RPMI8226 (cell line): ENCODE measurements around the gene FAF1.
"Not testable (repeated sequence)": the region's sequence is repeated elsewhere in the genome, so short reads cannot be mapped to it uniquely, and the experiment has no call there.

Experiments used
- DNase-seq: peaks from one replicate; pipeline ENCODE4 v3.0.0-alpha.2; 2015

FAF1 gene

DNA sequence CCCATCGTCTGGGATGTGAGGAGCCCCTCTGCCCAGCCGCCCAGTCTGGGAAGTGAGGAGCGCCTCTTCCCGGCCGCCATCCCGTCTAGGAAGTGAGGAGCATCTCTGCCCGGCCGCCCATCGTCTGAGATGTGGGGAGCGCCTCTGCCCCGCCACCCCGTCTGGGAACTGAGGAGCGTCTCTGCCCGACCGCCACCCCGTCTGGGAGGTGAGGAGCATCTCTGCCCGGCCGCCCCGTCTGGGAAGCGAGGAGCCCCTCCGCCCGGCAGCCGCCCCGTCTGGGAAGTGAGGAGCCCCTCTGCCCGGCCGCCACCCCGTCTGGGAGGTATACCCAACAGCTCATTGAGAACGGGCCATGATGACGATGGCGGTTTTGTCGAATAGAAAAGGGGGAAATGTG lies 7.5 kb downstream of the FAF1 start:
- not testable (repeated sequence) for DNase-seq

DNA sequence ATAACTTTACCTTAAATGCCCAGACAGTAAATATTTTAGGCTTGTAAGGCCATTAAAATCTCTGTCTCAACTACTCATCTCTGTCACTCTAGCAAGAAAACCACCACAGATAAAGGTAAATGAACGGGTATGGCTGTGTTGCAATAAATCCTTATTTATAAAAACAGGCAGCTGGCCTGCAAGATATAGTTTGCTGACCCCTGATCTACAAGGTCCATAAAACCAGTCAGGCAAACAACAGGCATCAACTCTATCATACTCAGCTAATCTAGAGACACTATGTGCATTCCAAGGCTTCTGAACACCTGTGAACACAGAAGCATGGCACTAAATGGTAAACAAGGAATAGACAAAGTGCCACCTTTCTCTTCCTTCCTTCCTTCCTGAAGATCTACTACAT lies 9.7 kb downstream of the FAF1 start:
- DNase-seq, result no peak

DNA sequence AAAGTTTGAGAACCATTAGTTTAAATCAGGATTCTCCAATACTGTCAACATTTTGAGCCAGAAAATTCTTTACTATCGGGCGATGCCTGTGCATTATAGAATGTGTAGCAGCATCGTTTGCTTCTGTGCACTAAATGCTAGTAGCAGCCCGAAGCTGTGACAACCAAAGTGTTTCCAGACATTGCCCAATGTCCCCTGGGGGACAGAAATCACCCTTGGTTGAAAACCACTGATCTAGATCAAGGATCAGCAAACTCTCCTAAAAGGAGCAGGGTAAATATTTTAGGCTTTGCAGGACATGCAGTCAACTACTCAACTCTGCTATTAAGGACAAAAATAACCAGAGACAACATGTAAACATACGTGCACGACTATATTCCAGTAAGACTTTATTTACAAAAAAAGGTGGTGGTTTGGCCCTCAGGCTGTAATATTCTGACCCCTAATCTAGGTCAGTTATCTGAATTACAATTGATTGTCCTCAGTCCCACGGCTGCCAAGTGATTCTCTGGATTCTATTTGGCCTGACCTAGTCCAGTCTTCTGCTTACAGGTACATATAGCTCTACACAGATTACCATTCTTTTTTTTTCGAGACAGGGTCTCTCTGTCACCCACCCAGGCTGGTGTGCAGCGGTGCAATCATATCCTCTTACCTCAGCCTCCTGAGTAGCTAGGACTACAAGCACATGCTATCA lies 10.6 kb downstream of the FAF1 start:
- no peak for DNase-seq

DNA sequence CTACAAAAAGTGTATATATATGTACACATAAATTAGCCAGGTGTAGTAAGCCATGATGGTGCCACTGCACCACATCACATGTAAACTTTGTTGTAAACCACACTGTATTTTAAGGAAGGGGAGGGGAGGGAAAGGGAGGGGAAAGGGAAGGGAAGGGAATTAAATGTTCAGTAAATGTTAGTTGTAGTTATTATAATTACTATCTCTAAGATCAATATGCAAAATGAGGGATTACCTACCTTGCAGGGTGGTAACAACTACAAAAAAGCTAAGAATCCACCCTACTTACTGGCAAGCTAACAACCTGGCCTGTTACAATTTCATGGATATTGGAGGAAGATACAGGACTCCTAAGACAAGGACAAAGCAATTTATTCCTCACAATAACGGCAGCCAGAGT lies 17.7 kb downstream of the FAF1 start:
- DNase-seq, result no peak

- DNase-seq, result no peak
These were observed 19.8 kb downstream of the FAF1 start for GRCh38 chr1:50940291-50940690.

DNA sequence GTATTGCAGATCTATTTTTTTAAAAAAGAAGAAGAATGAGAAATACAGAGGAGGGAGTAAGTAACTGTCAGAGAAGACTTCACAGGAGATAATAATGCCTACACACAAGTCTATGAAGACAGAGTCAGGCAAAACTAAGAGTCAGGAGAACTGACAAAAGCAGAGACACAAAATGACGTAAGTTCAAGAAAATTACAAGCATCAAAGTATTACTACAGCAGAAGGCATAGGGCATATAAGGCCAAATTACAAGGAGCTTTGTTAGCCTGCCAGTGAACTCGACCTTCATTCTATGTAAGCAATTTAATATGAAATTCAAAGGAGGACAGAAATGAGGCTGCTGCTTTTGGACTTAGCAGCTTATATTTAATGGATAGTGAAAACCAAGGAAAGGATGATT lies 23.7 kb downstream of the FAF1 start:
- DNase-seq, result no peak

DNA sequence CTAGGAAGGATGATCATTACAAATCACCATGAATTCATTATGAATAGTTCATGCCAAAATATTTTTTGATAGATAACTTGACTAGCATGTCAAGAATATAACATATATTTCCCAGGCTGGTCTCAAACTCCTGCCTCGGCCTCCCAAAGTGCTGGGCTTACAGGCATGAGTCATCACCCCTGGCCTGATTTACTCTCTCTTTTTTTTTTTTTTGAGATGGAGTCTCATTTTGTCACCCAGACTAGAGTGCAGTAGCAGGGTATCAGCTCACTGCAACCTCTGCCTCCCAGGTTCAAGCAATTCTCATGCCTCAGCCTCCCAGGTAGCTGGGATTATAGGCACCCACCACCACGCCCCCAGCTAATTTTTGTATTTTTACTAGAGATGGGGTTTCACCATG lies 24.8 kb downstream of the FAF1 start:
- not testable (repeated sequence) for DNase-seq

DNA sequence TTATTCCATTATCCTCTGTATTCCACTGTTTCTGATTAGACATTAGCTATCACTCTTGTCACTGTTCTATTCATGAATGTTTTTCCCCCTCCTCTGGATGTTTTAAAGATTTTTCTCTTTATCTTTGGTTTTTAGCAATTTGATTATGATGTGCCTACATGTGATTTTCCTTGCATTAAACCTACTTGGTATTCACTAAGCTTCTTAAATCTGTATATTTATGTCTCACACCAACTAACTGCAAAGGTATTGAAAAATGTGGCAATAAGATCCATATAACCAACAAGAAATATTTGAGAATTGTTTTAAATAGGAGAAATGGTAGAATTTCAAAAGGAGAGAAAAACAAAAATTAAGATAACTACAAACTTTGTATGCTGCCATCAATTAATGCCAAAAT lies 25.2 kb downstream of the FAF1 start:
- DNase-seq, result no peak

GRCh38 chr1:50933770-50934169 lies 26.3 kb downstream of the FAF1 start:
- not testable (repeated sequence) for DNase-seq

DNA sequence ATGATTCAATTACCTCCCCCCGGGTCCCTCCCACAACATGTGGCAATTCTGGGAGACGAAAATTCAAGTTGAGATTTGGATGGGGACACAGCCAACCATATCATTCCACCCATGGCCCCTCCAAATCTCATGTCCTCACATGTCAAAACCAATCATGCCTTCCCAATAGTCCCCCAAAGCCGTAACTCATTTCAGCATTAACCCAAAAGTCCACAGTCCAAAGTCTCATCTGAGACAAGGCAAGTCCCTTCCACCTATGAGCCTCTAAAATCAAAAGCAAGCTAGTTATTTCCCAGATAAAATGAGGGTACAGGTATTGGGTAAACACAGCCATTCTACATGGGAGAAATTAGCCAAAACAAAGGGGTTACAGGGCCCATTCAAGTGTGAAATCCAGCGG lies 28.0 kb downstream of the FAF1 start:
- not testable (repeated sequence) for DNase-seq

DNA sequence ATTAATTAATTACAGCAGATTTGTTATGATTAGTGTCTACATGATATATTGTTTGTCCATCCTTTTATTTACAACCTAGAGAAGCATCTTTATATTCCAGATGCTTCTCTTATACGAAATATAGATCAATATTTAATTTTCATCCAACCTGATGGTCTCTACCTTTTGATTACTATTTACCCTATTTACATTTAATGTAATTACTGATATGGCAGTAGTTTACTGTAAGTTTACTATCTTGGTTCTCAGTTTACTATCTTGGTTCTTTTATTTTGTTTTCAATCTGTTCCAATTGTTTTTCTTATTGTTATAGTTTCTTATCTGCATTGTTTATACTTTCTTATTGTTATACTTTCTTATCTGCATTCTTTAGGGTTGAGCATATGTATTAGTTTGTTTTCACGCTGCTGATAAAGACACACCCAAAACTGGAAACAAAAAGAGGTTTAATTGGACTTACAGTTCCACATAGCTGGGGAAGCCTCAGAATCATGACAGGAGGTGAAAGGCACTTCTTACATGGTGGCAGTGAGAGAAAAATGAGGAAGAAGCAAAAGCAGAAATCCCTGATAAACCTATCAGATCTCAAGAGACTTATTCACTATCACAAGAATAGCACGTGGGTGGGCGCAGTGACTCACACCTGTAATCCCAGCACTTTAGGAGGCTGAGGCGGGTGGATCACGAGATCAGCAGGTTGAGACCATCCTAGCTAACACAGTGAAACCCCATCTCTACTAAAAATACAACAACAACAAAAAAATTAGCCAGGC lies 28.9 kb downstream of the FAF1 start:
- DNase-seq, result no peak

GRCh38 chr1:50930193-50930592 lies 29.9 kb downstream of the FAF1 start:
- no peak for DNase-seq

- DNase-seq, result no peak
These were observed 30.6 kb downstream of the FAF1 start for GRCh38 chr1:50929376-50929958.

DNA sequence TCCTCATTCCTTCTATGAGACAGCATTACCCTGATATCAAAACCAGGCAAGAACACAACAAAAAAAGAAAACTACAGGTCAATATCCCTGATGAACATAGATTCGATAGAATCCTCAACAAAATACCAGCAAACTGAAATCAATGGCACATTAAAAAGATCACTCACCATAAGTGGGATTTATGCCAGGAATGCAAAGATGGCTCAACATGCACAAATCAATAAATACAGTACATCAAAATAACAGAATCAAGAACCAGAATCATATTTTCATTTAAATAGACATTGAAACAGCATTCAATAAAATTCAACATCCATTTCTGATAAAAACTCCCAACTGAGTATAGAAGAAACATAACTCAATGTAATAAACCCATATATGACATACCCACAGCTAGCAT lies 36.5 kb downstream of the FAF1 start:
- no peak for DNase-seq

- no peak for DNase-seq
These were observed 39.0 kb downstream of the FAF1 start for GRCh38 chr1:50921029-50921428.

DNA sequence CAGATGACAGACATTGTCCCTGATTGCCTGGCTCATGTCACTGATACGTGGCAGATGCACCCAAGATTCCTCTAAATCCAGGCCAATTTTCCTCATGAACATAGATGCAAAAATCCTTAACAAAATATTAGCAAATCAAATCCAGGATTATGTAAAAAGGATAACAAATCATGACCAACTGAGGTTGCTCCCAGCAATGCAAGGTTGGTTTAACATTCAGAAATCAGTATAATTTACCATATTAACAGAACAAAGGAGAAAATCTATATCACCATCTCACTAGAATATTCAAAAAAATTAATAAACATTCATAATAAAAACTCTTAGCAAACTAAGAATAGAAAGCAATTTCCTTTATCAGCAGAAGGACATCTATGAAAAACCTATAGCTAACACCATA lies 39.7 kb downstream of the FAF1 start:
- no peak for DNase-seq

GRCh38 chr1:50917138-50918137 lies 42.6 kb downstream of the FAF1 start:
- DNase-seq, result no peak

DNA sequence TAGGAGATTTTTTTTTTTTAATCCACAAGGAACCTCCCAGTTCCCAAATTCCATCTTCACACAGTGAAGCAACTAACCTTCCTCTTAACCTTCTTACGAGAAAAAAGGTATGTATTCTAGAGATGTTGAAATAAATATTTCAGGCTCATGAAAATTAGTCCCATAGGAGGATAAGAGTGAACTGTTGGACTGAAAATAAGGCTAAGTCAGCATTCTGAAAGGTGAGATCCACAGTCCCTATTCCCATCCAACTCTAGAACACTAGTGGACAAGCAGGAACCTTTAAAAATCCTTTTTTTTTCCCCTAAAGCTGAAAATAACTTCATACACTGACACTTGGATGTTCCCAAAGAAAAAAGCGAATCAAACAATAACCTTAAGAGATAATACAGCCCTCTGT lies 44.4 kb downstream of the FAF1 start:
- DNase-seq, result no peak

- no peak for DNase-seq
These were observed 46.1 kb downstream of the FAF1 start for GRCh38 chr1:50913954-50914353.

DNA sequence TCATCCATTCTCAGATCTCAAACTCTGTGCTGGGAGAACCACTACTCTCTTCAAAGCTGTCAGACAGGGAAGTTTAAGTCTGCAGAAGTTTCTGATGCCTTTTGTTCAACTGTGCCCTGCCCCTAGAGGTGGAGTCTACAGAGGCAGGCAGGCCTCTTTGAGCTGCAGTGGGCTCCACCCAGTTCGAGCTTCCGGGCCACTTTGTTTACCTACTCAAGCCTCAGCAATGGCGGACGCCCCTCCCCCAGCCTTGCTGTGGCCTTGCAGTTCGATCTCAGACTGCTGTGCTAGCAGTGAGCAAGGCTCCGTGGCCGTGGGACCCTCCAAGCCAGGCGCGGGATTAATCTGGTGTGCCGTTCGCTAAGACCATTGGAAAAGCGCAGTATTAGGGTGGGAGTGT lies 49.7 kb downstream of the FAF1 start:
- not testable (repeated sequence) for DNase-seq

- not testable (repeated sequence) for DNase-seq
These were observed 52.5 kb downstream of the FAF1 start for GRCh38 chr1:50907610-50908009.

DNA sequence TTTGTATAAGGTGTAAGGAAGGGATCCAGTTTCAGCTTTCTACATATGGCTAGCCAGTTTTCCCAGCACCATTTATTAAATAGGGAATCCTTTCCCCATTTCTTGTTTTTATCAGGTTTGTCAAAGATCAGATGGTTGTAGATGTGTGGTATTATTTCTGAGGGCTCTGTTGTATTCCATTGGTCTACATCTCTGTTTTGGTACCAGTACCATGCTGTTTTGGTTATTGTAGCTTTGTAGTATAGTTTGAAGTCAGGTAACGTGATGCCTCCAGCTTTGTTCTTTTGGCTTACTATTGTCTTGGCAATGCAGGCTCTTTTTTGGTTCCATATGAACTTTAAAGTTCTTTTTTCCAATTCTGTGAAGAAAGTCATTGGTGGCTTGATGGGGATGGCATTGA lies 54.0 kb downstream of the FAF1 start:
- DNase-seq, result not testable (repeated sequence)

GRCh38 chr1:50902419-50902818 lies 57.6 kb downstream of the FAF1 start:
- DNase-seq, result no peak
